Large intestine (tissue), 3 donors: ENCODE measurements around the gene PLP1. TPM values are rescaled to one million over a fixed set of nuclear protein-coding genes. Genes with fewer than 3 reads are reported as not detected.
"Not testable (repeated sequence)": the region's sequence is repeated elsewhere in the genome, so short reads cannot be mapped to it uniquely, and the experiment has no call there.

ENCODE experiments used
- DNase-seq, 2 donors: peaks; one replicate each; pipeline versions ENCODE4 v3.0.0 to v3.0.0-alpha.2; 2013
- H3K27ac ChIP-seq: one replicate; pipeline ENCODE4 v1.5.1; 2013; ENCODE audit warnings: low read length
- H3K27me3 ChIP-seq: 2 replicates; pipeline ENCODE4 v1.6.1; 2013; ENCODE audit warnings: low read length; ENCODE audit not compliant: control insufficient read depth, insufficient read depth
- H3K36me3 ChIP-seq: 2 replicates; pipeline ENCODE4 v1.6.1; 2013; ENCODE audit warnings: low read length; ENCODE audit not compliant: control insufficient read depth, insufficient read depth
- H3K4me1 ChIP-seq: one replicate; pipeline ENCODE4 v1.6.1; 2013; ENCODE audit warnings: low read length; ENCODE audit not compliant: control insufficient read depth, insufficient read depth
- H3K4me3 ChIP-seq: one replicate; pipeline ENCODE4 v1.5.1; 2013; ENCODE audit warnings: low read length
- H3K9me3 ChIP-seq: one replicate; pipeline ENCODE4 v1.6.1; 2013; ENCODE audit warnings: mild to moderate bottlenecking, low read depth, low read length, moderate library complexity; ENCODE audit not compliant: control insufficient read depth
- WGBS: methylation state at CpG from one replicate; pipeline ENCODE4 v1.1.5; 2013; ENCODE audit warnings: low lambda C conversion rate; ENCODE audit not compliant: insufficient coverage; 5-methylcytosine and 5-hydroxymethylcytosine counted together
- polyA plus RNA-seq: library from polyadenylated mRNA; unstranded; fragments of 120-200 nt; gene quantifications from one replicate; pipeline ENCODE4 v1.2.1, GENCODE V29; 2013

PLP1 gene
- polyA plus RNA-seq, 1 donor: 32.0 TPM

DNA sequence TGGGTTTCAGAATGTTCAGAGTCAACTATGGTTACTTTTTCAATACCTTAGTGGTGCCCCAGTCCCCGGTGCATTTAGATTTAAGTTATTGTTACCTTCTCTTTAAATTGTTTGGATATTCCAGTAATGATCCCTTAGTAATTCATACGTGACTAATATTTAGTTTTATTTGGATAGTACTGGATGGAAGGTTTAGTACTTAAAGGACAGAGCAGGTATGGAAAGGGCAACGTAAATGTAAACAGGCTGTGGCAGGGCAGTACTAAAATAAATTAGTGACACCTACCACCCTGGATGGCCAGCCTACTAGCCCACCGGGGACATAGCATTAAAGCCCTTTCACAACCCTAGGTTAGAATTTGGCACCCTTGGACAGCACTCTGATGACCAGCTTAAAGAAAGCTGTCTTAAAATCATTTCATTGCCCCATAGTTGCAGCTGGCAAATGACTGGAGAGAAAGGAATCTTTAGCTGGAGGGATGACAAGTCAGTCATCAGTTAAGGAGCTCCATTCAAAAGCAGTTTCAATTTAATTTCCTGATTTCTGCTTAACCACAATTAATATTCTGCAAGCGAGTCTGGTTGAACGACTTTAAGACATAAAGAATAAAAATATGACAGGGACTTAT is 16.4 kb downstream of the PLP1 start:
- H3K9me3 ChIP-seq: no peaks in the 10 kb centered on the region
- H3K4me3 ChIP-seq: no peak overlapping the region
- H3K4me1 ChIP-seq: no peaks in the 10 kb centered on the region
- no peak overlapping the region for H3K27ac ChIP-seq
- DNase-seq: no peak
- H3K36me3 ChIP-seq: no peaks in the 10 kb centered on the region
- no peaks in the 10 kb centered on the region for H3K27me3 ChIP-seq
- 95% methylated on average over 4 of the region's 6 CpGs for WGBS

DNA sequence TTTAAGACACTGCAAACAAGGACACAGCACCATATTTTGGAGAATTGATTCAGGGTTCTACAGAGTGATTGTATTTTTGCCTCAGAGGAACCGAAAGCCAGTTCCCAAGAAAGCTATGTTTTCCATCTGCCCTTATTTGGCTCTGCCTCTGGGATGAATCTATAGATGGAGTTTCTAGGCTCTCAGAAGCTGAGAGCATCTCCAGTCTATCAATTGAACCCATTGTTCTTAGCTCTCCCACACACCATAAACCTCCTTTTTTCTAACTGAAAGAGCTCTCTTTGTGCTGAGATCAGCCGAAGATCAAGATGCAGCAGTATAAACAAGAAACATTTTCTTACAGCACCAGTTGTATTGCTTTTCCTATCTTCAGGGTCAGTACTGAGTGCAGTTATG is 16.9 kb downstream of the PLP1 start:
- no peak for DNase-seq
- no CpG with 5 or more reads among the region's 2 CpGs for WGBS
- no peak overlapping the region for H3K27ac ChIP-seq
- H3K9me3 ChIP-seq: no peaks in the 10 kb centered on the region
- H3K4me1 ChIP-seq: no peaks in the 10 kb centered on the region
- H3K27me3 ChIP-seq: no peaks in the 10 kb centered on the region
- H3K36me3 ChIP-seq: no peaks in the 10 kb centered on the region
- H3K4me3 ChIP-seq: no peak overlapping the region

DNA sequence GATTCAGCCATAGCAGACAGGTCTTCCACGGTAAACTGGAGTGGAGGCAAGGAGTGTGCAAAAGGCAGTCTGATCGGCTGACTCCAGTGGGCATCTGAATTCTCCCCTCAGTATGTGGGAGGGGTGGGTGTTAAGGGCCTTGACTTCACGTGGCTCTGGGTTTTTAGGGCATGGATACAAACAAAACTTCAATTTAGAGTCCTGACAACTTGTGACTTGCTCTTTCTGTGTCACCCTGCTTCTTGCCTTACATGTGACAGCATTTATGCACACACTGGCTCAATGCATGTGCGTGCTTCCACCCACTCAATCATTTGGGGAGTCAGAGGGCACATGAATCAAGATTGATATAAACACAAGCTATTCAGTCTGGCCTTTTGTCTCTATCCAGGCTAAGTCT is 17.5 kb downstream of the PLP1 start:
- no peaks in the 10 kb centered on the region for H3K27me3 ChIP-seq
- no CpG with 5 or more reads among the region's 4 CpGs for WGBS
- H3K27ac ChIP-seq: no peak overlapping the region
- H3K4me3 ChIP-seq: no peak overlapping the region
- no peaks in the 10 kb centered on the region for H3K4me1 ChIP-seq
- no peaks in the 10 kb centered on the region for H3K9me3 ChIP-seq
- no peaks in the 10 kb centered on the region for H3K36me3 ChIP-seq
- DNase-seq: no peak

DNA sequence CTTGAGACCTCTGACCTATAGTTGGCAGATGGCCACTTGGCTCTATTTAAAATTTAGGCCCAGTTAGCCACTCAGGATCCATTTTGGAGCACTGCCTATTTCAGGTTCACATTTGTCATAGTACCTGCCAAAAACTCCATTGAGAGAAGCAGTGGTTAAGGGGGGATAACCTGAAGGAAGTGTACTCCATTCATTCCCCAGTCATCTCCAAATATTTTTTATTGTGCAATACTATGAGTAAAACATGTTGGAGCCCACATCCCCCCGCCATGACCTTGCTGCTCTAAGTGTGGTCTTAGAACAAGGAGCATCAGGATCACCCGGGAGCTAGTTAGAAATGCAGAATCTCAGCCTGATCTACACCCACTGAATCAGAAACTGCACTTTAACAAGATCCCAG is 21.1 kb downstream of the PLP1 start:
- no CpG with 5 or more reads among the region's 2 CpGs for WGBS
- H3K36me3 ChIP-seq: no peaks in the 10 kb centered on the region
- no peak overlapping the region for H3K27ac ChIP-seq
- H3K9me3 ChIP-seq: no peaks in the 10 kb centered on the region
- H3K4me3 ChIP-seq: no peak overlapping the region
- DNase-seq: no peak
- H3K4me1 ChIP-seq: no peaks in the 10 kb centered on the region
- no peaks in the 10 kb centered on the region for H3K27me3 ChIP-seq

DNA sequence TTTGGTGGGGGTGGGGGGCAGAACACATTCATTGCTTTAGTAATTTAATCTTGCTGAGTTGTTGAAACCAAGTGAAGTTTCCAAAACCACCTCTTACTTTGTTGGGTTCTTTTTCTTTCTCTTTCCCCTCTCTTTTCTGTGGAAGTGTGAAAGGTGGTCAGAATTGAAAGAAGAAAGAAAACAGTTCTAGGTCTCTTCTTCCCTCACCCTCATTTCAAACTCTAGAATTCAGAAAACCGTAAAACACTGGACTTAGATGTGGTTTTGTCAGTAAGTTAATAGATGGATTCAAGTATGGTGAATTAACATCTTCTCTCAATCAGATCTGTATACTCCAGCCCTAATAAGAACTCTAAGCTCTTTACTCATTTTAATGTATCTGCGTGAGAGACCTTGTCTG is 23.7 kb downstream of the PLP1 start:
- Histone ChIP-seq H3K36me3 (no peaks in the 10 kb centered on the region), H3K27me3 (no peaks in the 10 kb centered on the region), H3K9me3 (no peaks in the 10 kb centered on the region), H3K4me3 (no peak overlapping the region), H3K27ac (no peak overlapping the region), H3K4me1 (no peaks in the 10 kb centered on the region)
- DNase-seq: no peak
- no CpG with 5 or more reads among the region's 2 CpGs for WGBS

DNA sequence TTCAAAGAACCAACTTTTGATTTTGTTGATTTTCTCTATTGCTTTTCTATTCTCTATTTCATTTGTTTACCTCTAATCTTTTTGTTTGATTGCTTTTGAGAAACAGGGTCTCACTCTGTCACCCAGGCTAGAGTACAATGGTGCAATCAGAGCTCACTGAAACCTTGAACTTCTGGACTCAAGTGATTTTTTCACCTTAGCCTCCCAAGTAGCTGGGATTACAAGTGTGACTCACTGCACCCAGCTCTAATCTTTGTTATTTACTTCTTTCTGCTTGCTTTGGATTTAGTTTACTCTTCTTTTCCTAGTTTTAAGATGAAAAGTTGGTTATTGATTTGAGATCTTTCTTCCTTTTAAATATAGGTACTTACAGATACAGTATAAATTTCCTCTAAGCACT is 29.2 kb downstream of the PLP1 start:
- H3K4me3 ChIP-seq: no peak overlapping the region
- H3K9me3 ChIP-seq: no peaks in the 10 kb centered on the region
- peak; percentile 12 to 50 for DNase-seq
- no peaks in the 10 kb centered on the region for H3K4me1 ChIP-seq
- H3K27me3 ChIP-seq: no peaks in the 10 kb centered on the region
- H3K27ac ChIP-seq: no peak overlapping the region
- no peaks in the 10 kb centered on the region for H3K36me3 ChIP-seq

DNA sequence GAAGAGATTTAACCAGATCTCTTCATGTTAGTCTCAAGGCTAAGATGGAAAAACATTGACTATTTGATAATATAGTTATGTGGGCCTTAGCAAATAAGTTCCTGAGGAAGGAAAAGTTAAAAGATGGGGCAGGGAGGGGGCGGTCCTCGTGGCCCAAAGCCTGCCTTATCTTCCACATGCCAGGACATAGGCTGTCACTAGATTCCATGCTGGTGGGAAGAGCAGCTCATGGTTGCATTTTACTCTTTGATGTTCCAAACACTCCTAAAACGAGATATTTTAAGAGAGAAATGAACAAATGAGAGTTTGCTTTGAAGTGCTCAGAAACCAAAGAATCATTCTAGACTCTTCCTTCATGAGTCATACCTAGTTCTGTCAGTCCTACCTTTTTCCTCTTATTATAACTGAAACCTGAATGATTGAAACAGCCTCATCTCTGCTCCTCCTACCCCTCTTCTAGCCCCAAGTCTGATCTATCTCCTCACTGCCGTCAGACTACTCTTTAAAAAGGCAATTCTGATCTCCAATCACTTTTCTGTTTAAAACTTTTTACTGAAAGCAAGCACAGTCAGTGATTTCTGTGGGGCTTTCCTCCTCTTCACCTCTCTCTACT is 30.3 kb downstream of the PLP1 start:
- WGBS: no CpG with 5 or more reads among the region's 4 CpGs
- DNase-seq: no peak
- no peak overlapping the region for H3K27ac ChIP-seq

DNA sequence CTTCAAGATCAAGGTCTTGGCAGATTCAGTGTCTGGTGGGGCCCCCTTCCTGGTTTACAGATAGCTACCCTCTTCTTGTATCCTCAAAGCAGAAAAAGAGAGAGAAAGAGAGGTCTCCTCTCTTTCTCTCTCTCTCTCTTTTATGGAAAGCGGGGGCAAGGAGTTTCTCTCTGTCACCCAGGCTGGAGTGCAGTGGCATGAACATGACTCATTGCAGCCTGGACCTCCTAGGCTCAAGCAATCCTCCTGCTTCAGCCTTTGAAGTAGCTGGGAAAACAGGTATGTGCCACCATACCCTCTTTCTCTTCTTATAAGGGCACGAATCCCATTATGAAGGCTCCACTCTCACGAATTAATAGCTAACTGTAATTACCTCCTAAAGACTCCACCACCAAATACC is 35.2 kb downstream of the PLP1 start:
- WGBS: no CpG with 5 or more reads among the region's 3 CpGs
- Histone ChIP-seq H3K27ac (no peak overlapping the region), H3K9me3 (no peaks in the 10 kb centered on the region), H3K4me1 (no peaks in the 10 kb centered on the region), H3K36me3 (no peaks in the 10 kb centered on the region), H3K27me3 (no peaks in the 10 kb centered on the region), H3K4me3 (no peak overlapping the region)
- peak in 1 of 2 donors; percentile 6 for DNase-seq

More for the DNA sequence above, 30.3 kb downstream of the PLP1 start:
- no peaks in the 10 kb centered on the region for H3K4me1 ChIP-seq
- H3K4me3 ChIP-seq: no peak overlapping the region
- no peaks in the 10 kb centered on the region for H3K27me3 ChIP-seq
- H3K9me3 ChIP-seq: no peaks in the 10 kb centered on the region
- no peaks in the 10 kb centered on the region for H3K36me3 ChIP-seq

DNA sequence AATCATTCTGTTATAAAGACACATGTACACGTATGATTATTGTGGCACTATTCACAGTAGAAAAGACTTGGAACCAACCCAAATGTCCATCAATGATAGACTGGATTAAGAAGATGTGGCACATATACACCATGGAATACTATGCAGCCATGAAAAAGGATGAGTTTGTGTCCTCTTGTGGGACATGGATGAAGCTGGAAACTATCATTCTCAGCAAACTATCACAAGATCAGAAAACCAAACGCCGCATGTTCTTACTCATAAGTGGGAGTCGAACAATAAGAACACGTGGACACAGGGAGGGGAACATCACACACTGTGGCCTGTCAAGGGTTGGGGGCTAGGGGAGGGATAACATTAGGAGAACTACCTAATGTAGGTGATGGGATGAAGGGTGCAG is 40.5 kb downstream of the PLP1 start:
- WGBS: no CpG with 5 or more reads among the region's 5 CpGs
- H3K4me1 ChIP-seq, DNase-seq, H3K27ac ChIP-seq, H3K36me3 ChIP-seq, H3K9me3 ChIP-seq, H3K4me3 ChIP-seq, H3K27me3 ChIP-seq: not testable (repeated sequence)

DNA sequence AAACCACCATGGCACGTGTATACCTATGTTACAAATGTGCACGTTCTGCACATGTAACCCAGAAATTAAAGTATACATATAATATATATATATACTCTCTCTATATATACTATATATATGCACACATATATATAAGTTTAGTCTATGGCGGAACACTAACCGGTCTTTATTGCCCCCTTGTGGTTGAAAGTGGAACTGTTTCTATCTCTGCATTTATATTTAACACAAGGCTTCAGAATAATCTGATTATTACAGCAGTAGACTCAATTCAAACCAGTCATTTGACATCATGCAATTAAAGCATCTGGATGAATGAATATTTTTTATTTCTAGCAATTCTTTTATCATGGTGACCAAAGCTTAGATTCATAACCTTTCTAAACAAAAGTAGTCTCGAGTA is 40.9 kb downstream of the PLP1 start:
- Histone ChIP-seq H3K36me3 (no peaks in the 10 kb centered on the region), H3K4me3 (no peak overlapping the region), H3K27ac (no peak overlapping the region), H3K27me3 (no peaks in the 10 kb centered on the region), H3K9me3 (no peaks in the 10 kb centered on the region), H3K4me1 (no peaks in the 10 kb centered on the region)
- DNase-seq: peak; percentile 19 to 33
- WGBS: no CpG with 5 or more reads among the region's 5 CpGs
